Fibroblast of skin of left biceps (primary cell): ENCODE results near the gene OSBP.
A peak's percentile ranks its signal among the peaks of the same experiment; 100 is the strongest.
"Not testable (repeated sequence)": the region's sequence is repeated elsewhere in the genome, so short reads cannot be mapped to it uniquely, and the experiment has no call there.

Source experiments
- DNase-seq, 2 experiments: peaks; one replicate each; pipeline ENCODE4 v3.0.0-alpha.2; 2013; ENCODE audit warnings: low read depth in 2 of 2

The OSBP gene

DNA sequence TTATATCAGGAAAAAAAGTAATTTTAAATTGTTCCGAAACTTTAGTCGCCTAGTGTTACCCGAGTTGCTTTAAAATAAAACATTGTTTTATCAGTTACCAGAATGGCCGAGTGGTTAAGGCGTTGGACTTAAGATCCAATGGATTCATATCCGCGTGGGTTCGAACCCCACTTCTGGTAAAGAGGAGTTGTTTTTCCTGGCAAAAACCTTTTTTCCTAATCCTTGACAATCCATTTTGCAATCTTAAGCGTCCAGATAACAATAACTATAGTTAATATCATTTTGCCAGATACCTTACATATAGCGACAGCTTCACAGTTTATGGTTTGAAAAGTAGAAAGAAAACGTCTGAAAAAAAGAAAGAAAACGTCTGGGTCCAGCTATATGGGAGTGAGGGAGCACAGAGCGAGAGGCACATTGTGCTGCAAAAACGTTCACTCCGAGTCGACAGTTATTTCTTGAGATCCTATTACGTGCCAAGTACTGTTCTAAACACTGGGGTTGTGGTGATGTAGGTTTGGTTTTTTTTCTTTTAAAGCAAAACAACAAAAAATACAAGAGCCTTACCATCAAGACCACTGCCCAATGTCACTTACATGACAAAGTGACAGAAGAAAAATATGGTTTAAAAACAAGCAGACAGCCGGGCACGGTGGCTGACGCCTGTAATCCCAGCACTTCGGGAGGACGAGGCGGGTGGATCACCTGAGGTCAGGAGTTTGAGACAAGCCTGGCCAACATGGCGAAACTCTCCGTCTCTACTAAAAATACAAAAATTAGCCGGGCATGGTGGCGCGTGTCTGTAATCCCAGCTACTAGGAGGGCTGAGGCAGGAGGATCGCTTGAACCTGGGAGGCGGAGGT lies 63.7 kb downstream of the OSBP start:
- DNase-seq = peak; percentile 64 to 66

GRCh38 chr11:59550842-59551658 lies 64.5 kb downstream of the OSBP start:
- peak; percentile 85 to 88 for DNase-seq

DNA sequence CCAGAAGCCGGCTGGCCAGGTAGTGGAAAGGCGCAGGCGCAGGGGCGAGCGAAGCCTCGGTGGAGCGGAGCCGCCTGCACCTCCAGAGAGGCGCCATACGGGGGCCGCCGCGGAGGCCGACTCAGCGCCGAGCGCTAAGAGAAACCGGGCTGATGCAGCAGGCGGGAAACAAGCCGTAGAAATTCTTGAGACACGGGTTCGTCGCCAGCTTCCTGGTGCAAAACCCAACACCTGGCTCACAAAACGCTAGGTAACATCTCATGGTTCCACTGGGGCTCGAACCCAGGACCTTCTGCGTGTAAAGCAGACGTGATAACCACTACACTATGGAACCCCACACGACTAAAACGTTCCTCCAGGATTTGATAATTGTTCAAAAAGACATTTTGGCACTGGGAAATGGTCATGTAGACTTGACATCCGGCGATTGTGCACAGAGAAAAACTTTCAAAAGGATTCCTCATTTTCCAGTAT lies 65.2 kb downstream of the OSBP start:
- peak; percentile 92 to 93 for DNase-seq

DNA sequence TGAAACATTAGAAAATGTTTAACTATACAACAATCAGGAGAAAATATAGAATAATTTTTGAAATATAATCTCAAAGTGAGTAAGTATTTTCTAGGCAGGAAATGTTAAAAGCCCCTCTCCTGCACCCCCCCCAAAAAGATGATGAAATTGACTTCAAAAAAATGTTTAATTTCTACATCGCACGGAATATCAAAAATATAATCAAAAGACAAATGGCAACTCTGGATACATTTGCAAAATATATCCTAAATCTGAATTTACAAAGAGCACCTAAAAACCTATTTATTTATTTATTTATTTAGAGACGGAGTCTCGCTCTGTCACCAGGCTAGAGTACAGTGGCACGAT lies 67.3 kb downstream of the OSBP start:
- no peak for DNase-seq

GRCh38 chr11:59547605-59548308 lies 67.8 kb downstream of the OSBP start:
- DNase-seq = not testable (repeated sequence)

DNA sequence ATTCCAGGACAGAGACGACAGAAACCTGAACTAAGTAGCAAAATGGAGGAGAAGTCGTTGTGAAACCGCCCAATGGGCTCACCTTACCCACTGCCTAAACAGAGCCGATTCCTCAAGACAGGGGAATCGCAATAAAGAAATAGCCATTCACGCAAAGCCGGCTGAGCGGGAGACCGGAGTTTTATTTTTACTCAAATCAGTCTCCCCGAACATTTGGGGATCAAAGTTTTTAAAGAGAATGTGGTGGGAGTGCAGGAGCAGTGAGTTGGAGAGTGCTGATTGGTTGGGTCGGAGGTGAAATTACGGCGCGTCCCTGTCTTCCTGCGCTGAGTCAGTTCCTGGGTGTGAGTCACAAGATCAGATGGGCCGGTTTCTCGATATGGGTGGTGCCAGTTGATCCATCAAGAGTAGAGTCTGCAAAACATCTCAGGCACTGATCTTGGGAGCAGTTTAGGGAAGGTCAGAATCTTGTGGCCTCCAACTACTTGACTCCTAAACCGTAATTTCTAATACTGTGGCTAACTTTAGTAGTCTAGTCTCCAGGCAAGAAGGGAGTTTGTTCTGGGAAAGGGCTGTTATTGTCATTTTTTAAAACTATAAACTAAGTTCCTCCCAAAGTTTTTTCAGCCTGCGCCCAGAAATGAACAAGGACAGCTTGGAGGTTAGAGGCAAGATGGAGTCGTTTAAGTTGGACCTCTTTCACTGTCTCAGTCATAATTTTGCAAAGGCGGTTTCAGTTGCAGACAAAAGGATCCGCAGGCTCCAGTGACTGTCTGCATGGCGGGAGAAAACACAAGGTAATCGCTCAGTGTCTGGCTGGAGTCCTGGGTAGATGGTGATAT lies 70.2 kb downstream of the OSBP start:
- no peak for DNase-seq

DNA sequence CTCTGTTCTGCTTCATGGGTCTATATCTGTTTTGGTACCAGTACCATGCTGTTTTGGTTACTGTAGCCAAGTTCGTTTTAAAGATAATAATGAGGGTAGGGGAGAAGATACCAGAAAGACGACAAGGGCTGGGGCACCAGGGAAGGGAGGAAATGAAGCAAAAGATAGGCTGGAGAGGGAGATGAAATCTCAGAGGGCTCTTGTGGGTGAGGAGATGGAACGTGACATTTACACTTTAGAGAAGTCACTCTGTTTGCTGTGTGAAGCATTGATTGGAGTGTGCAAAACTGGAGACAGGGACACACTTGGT lies 70.8 kb downstream of the OSBP start:
- DNase-seq = no peak

DNA sequence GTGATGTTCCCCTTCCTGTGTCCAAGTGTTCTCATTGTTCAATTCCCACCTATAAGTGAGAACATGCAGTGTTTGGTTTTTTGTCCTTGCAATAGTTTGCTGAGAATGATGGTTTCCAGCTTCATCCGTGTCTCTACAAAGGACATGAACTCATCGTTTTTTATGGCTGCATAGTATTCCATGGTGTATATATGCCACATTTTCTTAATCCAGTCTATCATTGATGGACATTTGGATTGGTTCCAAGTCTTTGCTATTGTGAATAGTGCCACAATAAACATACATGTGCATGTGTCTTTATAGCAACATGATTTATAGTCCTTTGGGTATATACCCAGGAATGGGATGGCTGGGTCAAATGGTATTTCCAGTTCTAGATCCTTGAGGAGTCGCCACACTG lies 71.9 kb downstream of the OSBP start:
- not testable (repeated sequence) for DNase-seq

GRCh38 chr11:59542142-59542810 lies 73.3 kb downstream of the OSBP start:
- no peak for DNase-seq

- DNase-seq = no peak
These were observed 80.9 kb downstream of the OSBP start for GRCh38 chr11:59534676-59535075.

GRCh38 chr11:59532620-59533019 lies 83.0 kb downstream of the OSBP start:
- no peak for DNase-seq

DNA sequence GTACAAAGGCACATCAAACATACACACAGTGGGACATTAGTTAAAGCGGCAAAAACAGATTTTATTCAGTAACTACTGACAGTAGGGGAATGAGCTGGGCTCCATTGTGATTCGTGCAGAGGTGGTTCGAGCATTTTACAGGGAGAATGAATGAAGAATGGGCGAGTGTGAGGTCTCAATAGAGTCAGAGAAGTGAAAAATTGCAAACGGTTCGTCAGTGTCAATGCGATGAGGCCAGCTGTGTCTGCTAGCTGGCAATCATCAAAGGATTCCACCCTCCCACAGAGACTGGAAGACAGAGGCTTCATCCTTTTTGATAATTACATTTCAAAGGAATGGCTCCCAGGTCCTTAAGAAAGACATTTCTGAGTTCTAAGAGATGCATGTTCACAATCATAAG lies 86.9 kb downstream of the OSBP start:
- no peak for DNase-seq
